OCI-LY3 (cell line): ENCODE results near the gene FAM234A.

Experiments
- H2AFZ ChIP-seq: fragments of 200-600, 300-600 bp; shearing (Covaris generic); 2 replicates; pipeline ENCODE4 v1.6.0; 2014; ENCODE audit warnings: antibody characterized with exemption, low read depth, low read length
- H3K27ac ChIP-seq: fragments of 200-600, 300-600 bp; sonication (generic); 2 replicates; pipeline ENCODE4 v1.5.1; 2014; ENCODE audit warnings: mild to moderate bottlenecking, low read length, moderate library complexity, mixed read lengths
- H3K27me3 ChIP-seq: fragments of 200-600, 300-600 bp; sonication (generic); 2 replicates; pipeline ENCODE4 v1.6.1; 2014; ENCODE audit warnings: low read depth, low read length, mixed read lengths
- H3K36me3 ChIP-seq: fragments of 200-600, 300-600 bp; sonication (generic); replicated peaks from 2 replicates; pipeline ENCODE3; 2014; ENCODE audit warnings: low read depth, low read length, mixed read lengths
- H3K4me1 ChIP-seq: fragments of 300-600, 200-600 bp; sonication (generic); 2 replicates; pipeline ENCODE4 v1.6.1; 2014; ENCODE audit warnings: low read length, mixed read lengths
- H3K4me2 ChIP-seq: fragments of 200-600, 300-600 bp; sonication (generic); 2 replicates; pipeline ENCODE4 v1.6.1; 2014; ENCODE audit warnings: low read length, mixed read lengths
- H3K4me3 ChIP-seq: fragments of 300-600, 200-600 bp; sonication (generic); 2 replicates; pipeline ENCODE4 v1.5.1; 2014; ENCODE audit warnings: antibody characterized with exemption, mild to moderate bottlenecking, low read length, moderate library complexity
- H3K79me2 ChIP-seq: fragments of 300-600, 200-600 bp; shearing (Covaris generic); 2 replicates; pipeline ENCODE4 v1.6.1; 2014; ENCODE audit warnings: mild to moderate bottlenecking, low read length, mixed read lengths
- H3K9ac ChIP-seq: fragments of 300-600, 200-600 bp; shearing (Covaris generic); 2 replicates; pipeline ENCODE4 v1.6.0; 2014; ENCODE audit warnings: mild to moderate bottlenecking, low read length, moderate library complexity
- H3K9me3 ChIP-seq: fragments of 200-600, 300-600 bp; shearing (Covaris generic); 2 replicates; pipeline ENCODE4 v1.6.1; 2014; ENCODE audit warnings: low read length, mixed read lengths; ENCODE audit not compliant: insufficient read depth
- H4K20me1 ChIP-seq: fragments of 200-600, 300-600 bp; sonication (generic); 2 replicates; pipeline ENCODE4 v1.6.1; 2016; ENCODE audit warnings: low read length, mixed read lengths; ENCODE audit not compliant: insufficient read depth
- CTCF ChIP-seq: fragments of 200-600, 300-600 bp; sonication (generic); IDR thresholded peaks from 2 replicates; pipeline ENCODE4 v1.5.1; 2014; ENCODE audit warnings: antibody characterized with exemption, low read length, low read depth
- EZH2phosphoT487 ChIP-seq: fragments of 200-600 bp; shearing (Covaris generic); IDR thresholded peaks from 2 replicates; pipeline ENCODE4 v1.6.1; 2018; ENCODE audit warnings: antibody characterized with exemption, mixed run types, low read depth

The FAM234A gene

GRCh38 chr16:245105-245504 lies 10.5 kb downstream of the FAM234A start:
- no peaks in the 10 kb centered on the region for H3K9me3 ChIP-seq
- no peaks in the 10 kb centered on the region for H3K27me3 ChIP-seq
- no peaks in the 10 kb centered on the region for H3K4me1 ChIP-seq
- no peak overlapping the region for H3K9ac ChIP-seq
- no peak overlapping the region for H3K27ac ChIP-seq
- H2AFZ ChIP-seq, result no peak overlapping the region
- H3K4me3 ChIP-seq, result no peak overlapping the region
- H3K4me2 ChIP-seq, result no peak overlapping the region
- no peak for TF ChIP-seq EZH2phosphoT487
- no peak for TF ChIP-seq CTCF
- H4K20me1 ChIP-seq, result no peaks in the 10 kb centered on the region
- no peaks in the 10 kb centered on the region for H3K36me3 ChIP-seq
- H3K79me2 ChIP-seq, result no peaks in the 10 kb centered on the region

GRCh38 chr16:247027-247426 lies 12.4 kb downstream of the FAM234A start:
- Histone ChIP-seq H3K36me3 (no peaks in the 10 kb centered on the region), H3K4me1 (no peaks in the 10 kb centered on the region), H3K4me3 (no peak overlapping the region), H3K79me2 (no peaks in the 10 kb centered on the region), H3K27me3 (no peaks in the 10 kb centered on the region), H3K9ac (no peak overlapping the region), H3K9me3 (no peaks in the 10 kb centered on the region), H4K20me1 (no peaks in the 10 kb centered on the region), H3K27ac (no peak overlapping the region), H3K4me2 (no peak overlapping the region), H2AFZ (no peak overlapping the region)
- TF ChIP-seq CTCF, result no peak
- TF ChIP-seq EZH2phosphoT487, result no peak

GRCh38 chr16:249431-249830 lies 14.8 kb downstream of the FAM234A start:
- Histone ChIP-seq H3K27ac (no peak overlapping the region), H2AFZ (no peak overlapping the region), H3K4me3 (no peak overlapping the region), H3K36me3 (peaks cover 6% of the 10 kb centered on the region), H3K9ac (no peak overlapping the region), H3K4me2 (no peak overlapping the region), H3K9me3 (no peaks in the 10 kb centered on the region), H4K20me1 (no peaks in the 10 kb centered on the region), H3K4me1 (peaks cover 12% of the 10 kb centered on the region), H3K27me3 (no peaks in the 10 kb centered on the region), H3K79me2 (no peaks in the 10 kb centered on the region)
- no peak for TF ChIP-seq CTCF
- no peak for TF ChIP-seq EZH2phosphoT487

GRCh38 chr16:252366-253337 lies 18.0 kb downstream of the FAM234A start:
- H3K27ac ChIP-seq, result peak overlapping the region; percentile 58
- peak overlapping the region; percentile 14; the same call in 1 of the 2 replicates for H3K9ac ChIP-seq
- no peaks in the 10 kb centered on the region for H3K79me2 ChIP-seq
- H3K4me3 ChIP-seq, result peak overlapping the region; percentile 50
- H3K36me3 ChIP-seq, result peaks cover 6% of the 10 kb centered on the region
- H2AFZ ChIP-seq, result no peak overlapping the region; the same call in 1 of the 2 replicates
- no peaks in the 10 kb centered on the region for H3K9me3 ChIP-seq
- TF ChIP-seq CTCF (no peak), EZH2phosphoT487 (no peak)
- H3K27me3 ChIP-seq, result no peaks in the 10 kb centered on the region
- H4K20me1 ChIP-seq, result no peaks in the 10 kb centered on the region
- peak overlapping the region; percentile 54 for H3K4me2 ChIP-seq
- peaks cover 12% of the 10 kb centered on the region for H3K4me1 ChIP-seq
